IPS-15b (cell line): ENCODE results near the gene TWF2.
"Not testable (repeated sequence)": the region's sequence is repeated elsewhere in the genome, so short reads cannot be mapped to it uniquely, and the experiment has no call there.

Experiments
- H3K27me3 ChIP-seq: one replicate; pipeline ENCODE4 v1.6.1; 2013; ENCODE audit warnings: low read length; ENCODE audit not compliant: control insufficient read depth, insufficient read depth
- H3K36me3 ChIP-seq: one replicate; pipeline ENCODE4 v1.6.1; 2013; ENCODE audit warnings: low read length; ENCODE audit not compliant: control insufficient read depth, insufficient read depth
- H3K4me1 ChIP-seq: one replicate; pipeline ENCODE4 v1.6.1; 2013; ENCODE audit warnings: mild to moderate bottlenecking, low read length; ENCODE audit not compliant: control insufficient read depth, insufficient read depth
- H3K4me3 ChIP-seq: one replicate; pipeline ENCODE4 v1.5.1; 2013; ENCODE audit warnings: low read depth, low read length
- H3K9ac ChIP-seq: one replicate; pipeline ENCODE4 v1.6.1; 2013; ENCODE audit warnings: low read depth, mild to moderate bottlenecking, low read length
- H3K9me3 ChIP-seq: one replicate; pipeline ENCODE4 v1.6.1; 2013; ENCODE audit warnings: mild to moderate bottlenecking, low read length; ENCODE audit not compliant: control insufficient read depth, insufficient read depth

Gene TWF2

GRCh38 chr3:52238761-52239701, at the start of gene TWF2:
Gene TWF2, minus strand, starts transcription at chr3:52239158. Its CDS starts 142 bp downstream, at chr3:52239016.
- no peaks in the 10 kb centered on the region for H3K9me3 ChIP-seq
- peak within 1 kb of the TSS; percentile 100 for H3K4me3 ChIP-seq
- H3K4me1 ChIP-seq, result peaks cover 23% of the 10 kb centered on the region
- H3K36me3 ChIP-seq, result no peaks in the 10 kb centered on the region
- peak within 1 kb of the TSS; percentile 79 for H3K9ac ChIP-seq
- peaks cover 4% of the 10 kb centered on the region for H3K27me3 ChIP-seq

- H3K36me3 ChIP-seq, result peaks cover 5% of the 10 kb centered on the region
- no peaks in the 10 kb centered on the region for H3K9me3 ChIP-seq
- no peaks in the 10 kb centered on the region for H3K27me3 ChIP-seq
- no peak overlapping the region for H3K9ac ChIP-seq
- H3K4me1 ChIP-seq, result no peaks in the 10 kb centered on the region
- peak overlapping the region; percentile 97 for H3K4me3 ChIP-seq
These were observed 49.7 kb upstream of the TWF2 start for GRCh38 chr3:52288674-52289073.

DNA sequence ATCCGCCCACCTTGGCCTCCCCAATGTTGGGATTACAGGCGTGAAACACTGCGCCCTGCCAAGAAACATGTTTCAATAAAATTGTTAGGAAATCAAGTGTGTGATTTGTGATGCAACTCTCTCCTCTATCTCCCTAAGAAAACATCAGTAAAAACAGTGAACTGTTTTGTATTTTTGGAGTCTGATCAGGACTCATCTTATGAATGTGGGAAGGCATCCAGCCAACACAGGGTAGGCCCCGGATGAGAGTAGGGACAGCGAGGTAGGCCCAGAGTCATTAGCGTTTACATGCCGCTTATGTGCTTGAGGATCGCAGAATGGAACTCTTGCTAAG, 47.8 kb upstream of the TWF2 start:
- peak overlapping the region; percentile 98 for H3K9ac ChIP-seq
- peak overlapping the region; percentile 97 for H3K4me3 ChIP-seq
- H3K9me3 ChIP-seq, result no peaks in the 10 kb centered on the region
- peaks cover 5% of the 10 kb centered on the region for H3K36me3 ChIP-seq
- no peaks in the 10 kb centered on the region for H3K4me1 ChIP-seq
- H3K27me3 ChIP-seq, result no peaks in the 10 kb centered on the region

DNA sequence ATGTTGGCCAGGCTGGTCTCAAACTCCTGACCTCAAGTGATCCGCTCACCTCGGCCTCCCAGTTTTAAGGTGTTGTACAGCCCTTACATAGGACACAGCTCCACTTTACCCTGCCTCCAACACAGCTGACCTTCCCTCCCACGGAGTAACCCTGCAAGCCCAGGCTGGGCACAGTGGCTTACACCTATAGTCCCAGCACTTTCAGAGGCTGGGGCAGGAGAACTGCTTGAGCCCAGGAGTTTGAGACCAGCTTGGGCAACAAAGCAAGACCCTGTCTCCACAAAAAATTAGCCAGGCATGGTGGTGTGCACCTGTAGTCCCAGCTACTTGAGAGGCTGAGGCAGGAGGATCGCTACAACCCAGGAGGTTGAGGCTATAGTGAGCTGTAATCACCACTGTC, 45.1 kb upstream of the TWF2 start:
- H3K4me3 ChIP-seq, H3K27me3 ChIP-seq, H3K36me3 ChIP-seq, H3K4me1 ChIP-seq, H3K9me3 ChIP-seq, H3K9ac ChIP-seq: not testable (repeated sequence)

DNA sequence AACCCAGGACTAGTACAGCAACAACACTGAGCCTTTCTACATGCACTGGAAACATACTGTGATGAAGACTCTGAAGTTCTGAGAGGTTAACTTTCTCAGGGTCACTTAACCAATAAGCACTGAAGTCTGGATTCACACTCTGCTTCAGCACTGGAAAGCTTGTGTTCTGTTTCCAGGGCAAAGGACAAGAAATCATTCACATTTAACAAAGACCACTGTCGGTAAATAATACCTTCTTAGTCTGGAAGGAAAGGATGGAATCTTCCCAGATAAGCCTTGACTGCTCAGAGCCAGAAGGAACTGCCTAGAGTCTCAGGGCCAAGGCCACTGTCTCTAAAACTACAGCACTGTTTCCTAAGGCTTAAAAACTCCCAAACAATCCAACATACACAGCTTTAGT, 44.3 kb upstream of the TWF2 start:
- H3K9me3 ChIP-seq, result no peaks in the 10 kb centered on the region

GRCh38 chr3:52281981-52282801, 43.2 kb upstream of the TWF2 start:
- Histone ChIP-seq H3K9ac (no peak overlapping the region), H3K36me3 (no peaks in the 10 kb centered on the region), H3K4me3 (no peak overlapping the region), H3K27me3 (no peaks in the 10 kb centered on the region), H3K9me3 (no peaks in the 10 kb centered on the region), H3K4me1 (peaks cover 3% of the 10 kb centered on the region)

More for the DNA sequence above, 44.3 kb upstream of the TWF2 start:
- Histone ChIP-seq H3K4me1 (peaks cover 3% of the 10 kb centered on the region), H3K27me3 (no peaks in the 10 kb centered on the region), H3K4me3 (no peak overlapping the region), H3K36me3 (peaks cover 2% of the 10 kb centered on the region), H3K9ac (no peak overlapping the region)

- Histone ChIP-seq H3K9ac (no peak overlapping the region), H3K9me3 (no peaks in the 10 kb centered on the region), H3K27me3 (no peaks in the 10 kb centered on the region), H3K4me3 (no peak overlapping the region), H3K36me3 (no peaks in the 10 kb centered on the region), H3K4me1 (peaks cover 7% of the 10 kb centered on the region)
These were observed 41.1 kb upstream of the TWF2 start for GRCh38 chr3:52280050-52280461.

DNA sequence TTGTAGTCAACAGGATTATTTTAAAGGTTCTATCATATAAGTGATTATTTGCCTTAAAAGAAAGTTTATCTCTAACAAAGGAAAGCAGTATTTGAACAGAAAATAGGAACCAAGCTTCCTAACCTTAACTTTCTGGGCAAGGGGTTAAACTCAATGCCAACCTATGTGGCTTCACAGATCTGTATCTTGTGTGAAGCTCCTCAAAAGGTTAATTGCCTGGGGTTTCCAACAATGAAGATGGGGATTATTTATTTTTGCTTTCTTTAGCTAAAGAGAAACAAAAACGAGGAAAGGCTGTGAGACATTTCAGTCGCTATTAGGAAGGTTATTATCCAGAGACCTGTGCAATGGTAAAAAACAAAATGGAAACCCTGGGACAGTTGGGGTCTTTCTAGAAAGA, 40.6 kb upstream of the TWF2 start:
- Histone ChIP-seq H3K27me3 (no peaks in the 10 kb centered on the region), H3K4me1 (peaks cover 7% of the 10 kb centered on the region), H3K9ac (no peak overlapping the region), H3K9me3 (no peaks in the 10 kb centered on the region), H3K36me3 (no peaks in the 10 kb centered on the region), H3K4me3 (peak overlapping the region; percentile 83)

GRCh38 chr3:52278510-52279069, 39.6 kb upstream of the TWF2 start, which contains the start of gene WDR82:
Gene WDR82, minus strand, starts transcription at chr3:52278649. Its CDS starts 288 bp downstream, at chr3:52278361.
- Histone ChIP-seq H3K36me3 (no peaks in the 10 kb centered on the region), H3K9ac (peak within 1 kb of the TSS; percentile 88), H3K4me1 (peaks cover 7% of the 10 kb centered on the region), H3K27me3 (no peaks in the 10 kb centered on the region), H3K4me3 (peak within 1 kb of the TSS; percentile 95), H3K9me3 (no peaks in the 10 kb centered on the region)

- Histone ChIP-seq H3K4me3 (peak overlapping the region; percentile 95), H3K27me3 (no peaks in the 10 kb centered on the region), H3K4me1 (peaks cover 7% of the 10 kb centered on the region), H3K9me3 (no peaks in the 10 kb centered on the region), H3K36me3 (no peaks in the 10 kb centered on the region), H3K9ac (peak overlapping the region; percentile 88)
These were observed 39.1 kb upstream of the TWF2 start for GRCh38 chr3:52277972-52278509.
